Measurements from ENCODE around the gene POLR2F. TPM values are rescaled to one million over a fixed set of nuclear protein-coding genes. Genes with fewer than 3 reads are reported as not detected.

The POLR2F gene
- total RNA-seq, 2 donors from 2014 or later: 53.2 to 62.1 TPM

DNA sequence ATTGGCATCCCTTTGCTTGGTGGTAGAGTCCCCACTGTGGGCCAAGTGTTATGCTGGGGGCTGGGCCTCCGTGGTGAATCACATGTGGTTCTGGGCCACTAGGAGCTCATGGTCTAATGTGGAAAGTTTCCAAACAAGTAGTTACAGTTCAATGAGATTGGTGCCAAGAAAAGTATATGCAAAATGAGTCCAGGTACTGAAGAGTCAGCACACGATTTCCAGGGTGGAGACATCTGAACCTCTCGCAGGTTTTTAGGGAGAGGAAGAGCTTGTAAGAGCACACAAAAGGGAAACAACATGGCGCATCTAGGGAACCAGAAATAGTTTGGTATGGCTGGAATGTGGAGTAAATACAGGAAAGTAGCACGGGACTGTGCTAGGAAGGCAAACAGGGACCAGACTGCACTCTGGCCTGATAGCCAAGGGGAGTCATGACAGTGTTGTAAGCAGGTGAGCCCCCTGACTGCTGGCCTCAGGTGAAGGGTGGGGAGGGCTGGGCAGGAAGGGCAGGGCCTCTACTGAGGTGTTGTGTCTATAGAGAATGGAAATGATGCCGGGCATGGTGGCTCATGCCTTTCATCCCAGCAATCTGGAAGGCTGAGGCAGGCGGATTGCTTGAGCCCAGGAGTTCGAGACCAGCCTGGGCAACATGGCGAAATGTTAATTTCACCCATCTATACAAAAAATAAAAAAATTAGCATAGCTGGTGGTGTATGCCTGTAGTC is 12.6 kb downstream of the POLR2F start:
- Histone ChIP-seq H3K36me3 (peaks cover 36% of the 10 kb centered on the region), H3K9me3 (no peaks in the 10 kb centered on the region), H3K27me3 (no peaks in the 10 kb centered on the region), H3K4me1 (peaks cover 0 to 14% of the 10 kb centered on the region in 2 donors), H3K4me3 (no peak overlapping the region), H3K27ac (no peak overlapping the region)
- TF ChIP-seq, protein P1, sequence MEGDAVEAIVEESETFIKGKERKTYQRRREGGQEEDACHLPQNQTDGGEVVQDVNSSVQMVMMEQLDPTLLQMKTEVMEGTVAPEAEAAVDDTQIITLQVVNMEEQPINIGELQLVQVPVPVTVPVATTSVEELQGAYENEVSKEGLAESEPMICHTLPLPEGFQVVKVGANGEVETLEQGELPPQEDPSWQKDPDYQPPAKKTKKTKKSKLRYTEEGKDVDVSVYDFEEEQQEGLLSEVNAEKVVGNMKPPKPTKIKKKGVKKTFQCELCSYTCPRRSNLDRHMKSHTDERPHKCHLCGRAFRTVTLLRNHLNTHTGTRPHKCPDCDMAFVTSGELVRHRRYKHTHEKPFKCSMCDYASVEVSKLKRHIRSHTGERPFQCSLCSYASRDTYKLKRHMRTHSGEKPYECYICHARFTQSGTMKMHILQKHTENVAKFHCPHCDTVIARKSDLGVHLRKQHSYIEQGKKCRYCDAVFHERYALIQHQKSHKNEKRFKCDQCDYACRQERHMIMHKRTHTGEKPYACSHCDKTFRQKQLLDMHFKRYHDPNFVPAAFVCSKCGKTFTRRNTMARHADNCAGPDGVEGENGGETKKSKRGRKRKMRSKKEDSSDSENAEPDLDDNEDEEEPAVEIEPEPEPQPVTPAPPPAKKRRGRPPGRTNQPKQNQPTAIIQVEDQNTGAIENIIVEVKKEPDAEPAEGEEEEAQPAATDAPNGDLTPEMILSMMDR (IDR thresholded peaks at IDR 0.05): no peak
- DNase-seq (ENCODE audit: low spot score): no peak

DNA sequence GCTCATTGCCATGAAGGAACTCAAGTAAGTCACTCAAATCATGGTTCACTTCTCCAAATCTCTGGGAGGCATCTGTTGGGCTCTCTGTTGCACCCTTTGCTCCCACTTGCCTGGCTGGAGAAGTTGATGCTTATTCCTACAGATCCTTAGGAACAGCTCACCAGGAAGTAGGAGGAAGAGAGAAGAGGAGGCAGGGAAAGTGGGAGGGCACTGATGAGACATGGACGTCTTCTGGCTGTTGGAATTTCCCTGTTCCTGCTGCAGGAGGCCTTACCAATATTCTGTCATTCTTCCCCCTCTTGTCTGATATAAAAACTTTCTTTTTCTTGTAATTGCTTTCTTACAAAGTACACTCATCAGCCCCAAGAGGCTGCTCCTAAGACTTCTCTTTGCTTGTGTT is 13.6 kb downstream of the POLR2F start:
- peaks cover 0 to 14% of the 10 kb centered on the region in 2 donors for H3K4me1 ChIP-seq
- H3K9me3 ChIP-seq: no peaks in the 10 kb centered on the region
- TF ChIP-seq, protein P1 (IDR thresholded peaks at IDR 0.05): no peak
- no peak overlapping the region for H3K27ac ChIP-seq
- no peaks in the 10 kb centered on the region for H3K27me3 ChIP-seq
- peaks cover 26% of the 10 kb centered on the region for H3K36me3 ChIP-seq
- H3K4me3 ChIP-seq: no peak overlapping the region
- no peak for DNase-seq (ENCODE audit: low spot score)

DNA sequence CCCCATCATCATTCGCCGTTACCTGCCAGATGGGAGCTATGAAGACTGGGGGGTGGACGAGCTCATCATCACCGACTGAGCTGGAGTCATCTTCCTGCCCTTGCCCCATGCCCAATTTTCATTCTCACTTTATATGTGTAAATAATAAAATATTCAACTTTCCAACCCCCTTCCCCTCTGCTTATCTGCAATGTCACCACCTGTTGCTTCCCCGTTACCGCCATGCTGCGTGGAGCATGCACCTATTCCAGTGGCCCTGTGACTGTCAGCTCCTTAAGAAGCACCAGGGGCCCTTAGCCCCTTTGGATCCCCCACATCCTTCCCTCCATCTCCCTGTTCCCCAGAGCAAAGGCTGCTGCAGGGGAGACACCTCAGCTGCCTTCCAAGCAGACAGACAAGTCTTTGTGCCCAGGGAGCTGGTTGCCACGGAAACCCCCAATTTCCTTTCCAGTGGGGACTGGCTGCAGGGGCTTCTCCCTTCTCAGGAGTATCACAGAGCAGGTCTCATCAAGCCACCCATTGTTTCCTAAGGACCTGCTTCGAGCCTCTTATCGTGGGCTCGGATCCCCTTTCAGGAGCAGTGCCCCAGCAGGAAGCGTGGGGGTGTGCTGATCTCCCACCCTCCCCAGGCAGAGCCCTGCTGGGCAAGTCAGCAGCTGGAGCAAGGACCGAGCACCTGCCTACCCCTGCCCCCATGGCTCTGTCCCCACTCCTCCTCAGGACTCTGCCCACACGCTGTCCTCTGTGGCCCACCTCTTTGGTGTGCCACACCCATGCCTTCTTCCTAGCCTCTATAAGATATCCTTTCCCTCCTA is 14.3 kb downstream of the POLR2F start:
- H3K36me3 ChIP-seq: peaks cover 20% of the 10 kb centered on the region
- TF ChIP-seq, protein P1 (IDR thresholded peaks at IDR 0.05): no peak
- H3K4me1 ChIP-seq: peaks cover 0 to 14% of the 10 kb centered on the region in 2 donors
- no peak overlapping the region for H3K27ac ChIP-seq
- H3K9me3 ChIP-seq: no peaks in the 10 kb centered on the region
- no peak for DNase-seq (ENCODE audit: low spot score)
- no peaks in the 10 kb centered on the region for H3K27me3 ChIP-seq
- no peak overlapping the region for H3K4me3 ChIP-seq

DNA sequence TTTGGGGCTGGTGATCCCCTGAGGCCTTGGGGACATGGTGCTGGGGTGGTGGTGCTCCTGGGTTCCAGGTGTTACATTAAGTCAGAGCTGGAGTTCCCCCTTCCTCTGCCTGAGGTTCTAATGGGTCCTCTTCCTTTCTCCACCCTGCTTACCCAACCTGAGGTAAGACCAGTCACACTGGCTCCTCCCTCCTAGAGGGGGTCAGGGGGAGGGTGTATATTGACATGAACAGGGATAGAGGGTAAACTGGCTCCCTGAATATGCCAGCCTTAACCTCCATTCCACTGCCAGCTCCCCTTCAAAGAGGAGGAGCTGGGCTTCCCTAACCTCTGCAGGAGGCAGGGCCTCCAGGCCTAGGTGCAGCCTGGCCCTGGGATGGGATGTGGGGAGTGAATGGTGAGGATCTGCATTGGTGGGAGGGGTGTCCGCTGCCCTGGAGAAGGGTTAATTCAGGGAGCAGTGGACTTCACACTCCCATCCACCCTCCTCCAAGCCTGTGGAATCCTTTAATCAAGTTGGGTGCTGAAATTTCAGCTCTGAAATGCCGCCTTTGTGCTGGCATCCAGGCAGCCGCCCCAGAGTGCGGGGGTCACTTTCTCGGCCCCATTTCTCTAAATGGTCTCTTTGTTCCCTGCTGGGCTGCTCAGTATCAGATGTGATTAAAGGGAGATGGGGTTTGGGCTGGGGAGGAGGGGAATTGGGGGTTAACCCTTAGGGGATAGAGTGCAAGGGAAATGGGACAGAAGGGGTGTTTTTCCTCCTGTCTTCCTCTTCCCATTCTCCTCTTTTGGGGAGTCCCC is 15.2 kb downstream of the POLR2F start:
- H3K9me3 ChIP-seq: no peaks in the 10 kb centered on the region
- peaks cover 20% of the 10 kb centered on the region for H3K36me3 ChIP-seq
- H3K27me3 ChIP-seq: no peaks in the 10 kb centered on the region
- no peak overlapping the region for H3K4me3 ChIP-seq
- no peak overlapping the region for H3K27ac ChIP-seq
- DNase-seq (ENCODE audit: low spot score): no peak
- H3K4me1 ChIP-seq: peaks cover 0 to 14% of the 10 kb centered on the region in 2 donors
- TF ChIP-seq, protein P1 (IDR thresholded peaks at IDR 0.05): no peak

DNA sequence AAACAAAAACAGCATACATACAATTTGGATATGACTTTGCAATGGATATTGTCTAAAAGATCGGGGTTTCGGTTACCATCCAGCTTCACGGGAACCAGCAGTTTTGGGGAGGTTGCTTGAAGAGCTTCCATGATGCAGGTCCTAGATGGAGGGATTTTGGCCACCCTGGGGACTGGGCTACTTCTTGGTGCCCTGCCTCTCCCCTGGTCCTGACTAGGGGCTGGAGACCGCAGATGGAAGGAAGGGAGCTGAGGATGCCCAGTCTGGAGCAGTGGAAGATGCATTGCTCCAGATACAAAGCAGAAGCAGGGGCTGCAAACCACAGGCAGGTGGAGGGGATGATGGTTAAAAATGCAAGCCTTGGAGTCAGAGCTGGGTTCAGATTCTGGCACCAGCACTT is 17.4 kb downstream of the POLR2F start:
- Histone ChIP-seq H3K4me1 (peaks cover 0 to 6% of the 10 kb centered on the region in 2 donors), H3K36me3 (peaks cover 20% of the 10 kb centered on the region), H3K4me3 (no peak overlapping the region), H3K27ac (no peak overlapping the region), H3K9me3 (no peaks in the 10 kb centered on the region), H3K27me3 (no peaks in the 10 kb centered on the region)
- no peak for DNase-seq (ENCODE audit: low spot score)
- TF ChIP-seq, protein P1 (IDR thresholded peaks at IDR 0.05): no peak
